K562 (cell line): ENCODE results near the gene F12. TPM values are rescaled to one million over a fixed set of nuclear protein-coding genes. Genes with fewer than 3 reads are reported as not detected.

Experiments
- COPS2 ChIP-seq: fragments of 450-650 bp; conservative IDR thresholded peaks from 2 replicates; pipeline ENCODE4 v1.6.1; 2016; ENCODE audit warnings: mild to moderate bottlenecking, moderate library complexity
- CTCF ChIP-seq, 3 experiments: IDR thresholded peaks in 2 of 3; conservative IDR thresholded peaks in 1 of 3; 2 replicates each; pipeline ENCODE4 v1.5.1; 2011 to 2012; ENCODE audit warnings: low read length in 3 of 3, mild to moderate bottlenecking in 3 of 3, control low read depth in 2 of 3, improper control_type of control experiment in 1 of 3, inconsistent platforms in 1 of 3, low read depth in 1 of 3, mixed read lengths in 1 of 3, moderate library complexity in 1 of 3; ENCODE audit not compliant: insufficient read depth in 2 of 3
- HDAC2 ChIP-seq: fragments of 450-650 bp; IDR thresholded peaks from 2 replicates; pipeline ENCODE4 v1.6.1; 2016; ENCODE audit warnings: mild to moderate bottlenecking
- HSF4 ChIP-seq: fragments of 250-450 bp; sonication (Bioruptor Pico); IDR thresholded peaks from 2 replicates; pipeline ENCODE4 v2.1.2; 2022; ENCODE audit warnings: mild to moderate bottlenecking, moderate library complexity, borderline replicate concordance
- NFRKB ChIP-seq: fragments of 450-650 bp; IDR thresholded peaks from 2 replicates; pipeline ENCODE4 v1.6.1; 2016; ENCODE audit warnings: low read depth
- RERE ChIP-seq: sonication (generic); formaldehyde crosslinking; IDR thresholded peaks from 2 replicates; pipeline ENCODE4 v1.8.0; 2023; ENCODE audit warnings: missing genetic modification reagents, mild to moderate bottlenecking, borderline replicate concordance
- RFX7 ChIP-seq: fragments of 250-450 bp; sonication (Bioruptor Pico); IDR thresholded peaks from 2 replicates; pipeline ENCODE4 v1.5.1; 2021; ENCODE audit warnings: mild to moderate bottlenecking
- TAF1 ChIP-seq: IDR thresholded peaks from 2 replicates; pipeline ENCODE4 v1.6.1; 2011; ENCODE audit warnings: mild to moderate bottlenecking, low read length, moderate library complexity; ENCODE audit not compliant: insufficient read depth, control insufficient read depth, severe bottlenecking; ENCODE audit errors: extremely low read depth
- ZHX1 ChIP-seq: fragments of 150-350 bp; conservative IDR thresholded peaks from 2 replicates; pipeline ENCODE4 v1.6.1; 2014; ENCODE audit warnings: low read length
- polyA plus RNA-seq, 8 experiments: library from polyadenylated mRNA; depleted of rRNA in 4 of 8; stranded (reverse) in 5 of 8; unstranded in 3 of 8; fragments of >200 nt; fragmentation: Nextera tagmentation in 2 of 8; fragmentation: Illumina TruSeq in 1 of 8; extraction: Ambion mirVana in 2 of 8; extraction: Trizol in 1 of 8; gene quantifications; 2 replicates each; pipeline versions ENCODE4 v1.2.1 to v1.2.3, GENCODE V29; 2011 to 2014; ENCODE audit warnings: inconsistent platforms in 1 of 8, missing spikeins in 1 of 8
- total RNA-seq, 7 experiments: library from RNA; depleted of rRNA in 6 of 7; stranded (reverse); fragments of >200 nt in 6 of 7; fragmentation: Illumina TruSeq in 2 of 7; extraction: Trizol in 2 of 7; gene quantifications; 2 replicates each; pipeline versions ENCODE4 v1.2.1 to v1.2.3, GENCODE V29; 2011 to 2021; ENCODE audit warnings: low replicate concordance in 1 of 7

Gene F12
- total and polyA plus RNA-seq, 9 of the 15 experiments (the other 6 are each of a cell fraction or from before 2014, with no cell fraction given) = 0.59 to 18.3 (median 3.6) TPM

- TF ChIP-seq RERE = no peak
- TF ChIP-seq CTCF (IDR thresholded peaks at IDR 0.05 in 2 of 3, conservative IDR thresholded peaks at IDR 0.05 in 1 of 3; ENCODE audit: insufficient read depth in 2 of 3, low read depth in 1 of 3, low read length in 3 of 3) = peak; percentile 61 to 99 (median 97)
- TF ChIP-seq RFX7 (CRISPR knock-in tag) = no peak
- TF ChIP-seq HDAC2 = no peak
- TF ChIP-seq ZHX1 = no peak
- no peak for TF ChIP-seq HSF4
- TF ChIP-seq NFRKB = no peak
- no peak for TF ChIP-seq COPS2
- TF ChIP-seq TAF1 = peak; percentile 44
These were observed 38.8 kb downstream of the F12 start (continued) for GRCh38 chr5:177370488-177371119.
